A673 (cell line): Measurements from ENCODE around the gene ARID3A.

Source experiments
- CTCF ChIP-seq: fragments of 300-800, 200-600 bp; sonication (generic); conservative IDR thresholded peaks from 2 replicates; pipeline ENCODE4 v1.5.1; 2017; ENCODE audit warnings: low read depth, mild to moderate bottlenecking, antibody characterized with exemption, low read length, moderate library complexity, mixed read lengths
- EZH2 ChIP-seq: fragments of 200-600 bp; sonication (generic); IDR thresholded peaks from 2 replicates; pipeline ENCODE4 v1.6.1; 2017; ENCODE audit warnings: borderline replicate concordance, low read depth, mild to moderate bottlenecking, mixed read lengths, antibody characterized with exemption, low read length; ENCODE audit not compliant: poor library complexity, severe bottlenecking

- no peak for TF ChIP-seq CTCF
- TF ChIP-seq EZH2, result no peak
These were observed 90.2 kb downstream of the ARID3A start for GRCh38 chr19:1015782-1016646.
